B cell (primary cell): ENCODE measurements around the gene EMC6. TPM values are rescaled to one million over a fixed set of nuclear protein-coding genes. Genes with fewer than 3 reads are reported as not detected.
A peak's percentile ranks its signal among the peaks of the same experiment; 100 is the strongest.

Experiments used
- ATAC-seq: fragments of 200-7000 bp; cut with Tn5 transposase; one replicate; pipeline ENCODE4 v1.10.0; 2021; ENCODE audit warnings: low read depth, mild to moderate bottlenecking, moderate number of reproducible peaks, moderate library complexity
- CTCF ChIA-PET: fragments of 350-600 bp; sonication (Branson Sonifier 250); formaldehyde crosslinking; loops from one replicate; lab custom pipeline; 2021; ENCODE audit warnings: antibody characterized with exemption, inconsistent platforms; lab: Charles Lee
- POLR2A ChIA-PET: fragments of 350-600 bp; sonication (Branson Sonifier 250); formaldehyde crosslinking; loops from one replicate; lab custom pipeline; 2021; ENCODE audit warnings: antibody characterized with exemption; lab: Charles Lee
- DNase-seq: peaks from one replicate; pipeline ENCODE4 v3.0.0; 2013
- H2AFZ ChIP-seq: 2 replicates; pipeline ENCODE4 v1.6.1; 2012; ENCODE audit warnings: mild to moderate bottlenecking, low read depth, low read length; ENCODE audit not compliant: insufficient read depth, poor library complexity, severe bottlenecking
- H3K27ac ChIP-seq, 2 donors: 1 replicate in 1 of 2; 2 replicates in 1 of 2; pipeline ENCODE4 v1.5.1; 2012 to 2013; ENCODE audit warnings: low read length in 2 of 2, mild to moderate bottlenecking in 2 of 2, moderate library complexity in 1 of 2
- H3K27me3 ChIP-seq, 4 experiments: fragments of 200-600 bp in 1 of 4; sonication (generic) in 1 of 4; replicated peaks in 1 of 4; 1 replicate in 2 of 4; 2 replicates in 2 of 4; pipeline versions ENCODE4 v1.6.1 to v1.7.0; 2013 to 2016; ENCODE audit warnings: low read length in 3 of 4, mild to moderate bottlenecking in 2 of 4, mixed read lengths in 1 of 4, moderate library complexity in 1 of 4; ENCODE audit not compliant: insufficient read depth in 4 of 4, control insufficient read depth in 3 of 4; ENCODE audit errors: control extremely low read depth in 1 of 4
- H3K36me3 ChIP-seq, 2 experiments: replicated peaks in 1 of 2; 1 replicate in 1 of 2; 2 replicates in 1 of 2; pipeline versions ENCODE4 v1.6.1 to v1.7.1; 2013; ENCODE audit warnings: low read length in 1 of 2; ENCODE audit not compliant: insufficient read depth in 2 of 2, control insufficient read depth in 1 of 2; ENCODE audit errors: control extremely low read depth in 1 of 2, extremely low read depth in 1 of 2
- H3K4me1 ChIP-seq, 2 donors: fragments of 200-600 bp in 1 of 2; sonication (generic) in 1 of 2; 1 replicate in 1 of 2; 2 replicates in 1 of 2; pipeline versions ENCODE4 v1.5.1 to v1.6.1; 2013 to 2017; ENCODE audit warnings: low read length in 2 of 2; ENCODE audit not compliant: control insufficient read depth in 2 of 2, insufficient read depth in 2 of 2
- H3K4me2 ChIP-seq: replicated peaks from 2 replicates; pipeline ENCODE3; 2012; ENCODE audit warnings: mild to moderate bottlenecking, low read depth, low read length; ENCODE audit not compliant: poor library complexity, severe bottlenecking
- H3K4me3 ChIP-seq, 5 experiments: fragments of 200-600 bp in 1 of 5; sonication (generic) in 1 of 5; 1 replicate in 3 of 5; 2 replicates in 2 of 5; pipeline versions ENCODE4 v1.5.1 to v1.7.0; 2011 to 2016; ENCODE audit warnings: low read length in 4 of 5, mild to moderate bottlenecking in 4 of 5, low read depth in 2 of 5, control low read depth in 1 of 5, moderate library complexity in 1 of 5; ENCODE audit not compliant: insufficient read depth in 1 of 5; ENCODE audit errors: control extremely low read depth in 1 of 5, extremely low read depth in 1 of 5
- H3K79me2 ChIP-seq: fragments of 200-600 bp; sonication (generic); one replicate; pipeline ENCODE4 v1.6.0; 2016; ENCODE audit warnings: low read length; ENCODE audit not compliant: control insufficient read depth, insufficient read depth
- H3K9ac ChIP-seq: fragments of 200-600 bp; sonication (generic); 2 replicates; pipeline ENCODE4 v1.6.1; 2017; ENCODE audit warnings: mild to moderate bottlenecking, low read length, moderate library complexity
- H3K9me3 ChIP-seq, 3 donors: one replicate each; pipeline versions ENCODE4 v1.6.1 to v1.7.1; 2013; ENCODE audit warnings: low read length in 2 of 3; ENCODE audit not compliant: control insufficient read depth in 2 of 3, insufficient read depth in 1 of 3; ENCODE audit errors: control extremely low read depth in 1 of 3
- H4K20me1 ChIP-seq: 2 replicates; pipeline ENCODE4 v1.6.0; 2012; ENCODE audit warnings: mild to moderate bottlenecking, low read length; ENCODE audit not compliant: insufficient read depth, control insufficient read depth, poor library complexity, severe bottlenecking
- H3K27ac Mint-ChIP-seq: one replicate; pipeline ENCODE4 v1.8.0; 2021; ENCODE audit warnings: mixed read lengths
- H3K27me3 Mint-ChIP-seq: one replicate; pipeline ENCODE4 v1.8.0; 2021; ENCODE audit warnings: mixed read lengths
- H3K4me1 Mint-ChIP-seq: one replicate; pipeline ENCODE4 v1.8.0; 2021; ENCODE audit warnings: mixed read lengths
- H3K4me3 Mint-ChIP-seq: one replicate; pipeline ENCODE4 v1.8.0; 2021; ENCODE audit warnings: mixed read lengths
- H3K9me3 Mint-ChIP-seq: one replicate; pipeline ENCODE4 v1.8.0; 2022; ENCODE audit warnings: mixed read lengths; ENCODE audit not compliant: insufficient read depth
- EZH2 ChIP-seq: IDR thresholded peaks from 2 replicates; pipeline ENCODE4 v1.6.1; 2012; ENCODE audit warnings: borderline replicate concordance, low read depth, mild to moderate bottlenecking, moderate library complexity, low read length; ENCODE audit not compliant: insufficient read depth, poor library complexity, severe bottlenecking
- WGBS: methylation state at CpG from one replicate; pipeline ENCODE4 v1.1.5; 2013; ENCODE audit warnings: missing lambda C conversion rate; ENCODE audit not compliant: insufficient coverage; 5-methylcytosine and 5-hydroxymethylcytosine counted together
- intact Hi-C: fragments of 100-400 bp; cut with micrococcal nuclease; formaldehyde crosslinking; loops from one replicate; pipeline ENCODE4 v1.10.0; 2022
- polyA plus RNA-seq: library from polyadenylated mRNA; depleted of rRNA; stranded (reverse); fragments of >200 nt; gene quantifications from 2 replicates; pipeline ENCODE4 v1.2.3, GENCODE V29; 2012
- total RNA-seq, 2 donors: library from RNA; stranded (reverse); fragments of 120-200 nt in 1 of 2; gene quantifications; 1 replicate in 1 of 2; 2 replicates in 1 of 2; pipeline versions ENCODE4 v1.2.3 to v1.2.4, GENCODE V29; 2013 to 2022
- TF ChIP-seq, protein P1 (sequence below): fragments of 200-600 bp; IDR thresholded peaks from one replicate; pipeline ENCODE4 v1.8.0; 2022; ENCODE audit warnings: antibody characterized with exemption, mild to moderate bottlenecking

The EMC6 gene
- total and polyA plus RNA-seq, 2 donors (not counting 1 experiment from before 2014, with no cell fraction given) = 21.1 to 23.4 TPM

DNA sequence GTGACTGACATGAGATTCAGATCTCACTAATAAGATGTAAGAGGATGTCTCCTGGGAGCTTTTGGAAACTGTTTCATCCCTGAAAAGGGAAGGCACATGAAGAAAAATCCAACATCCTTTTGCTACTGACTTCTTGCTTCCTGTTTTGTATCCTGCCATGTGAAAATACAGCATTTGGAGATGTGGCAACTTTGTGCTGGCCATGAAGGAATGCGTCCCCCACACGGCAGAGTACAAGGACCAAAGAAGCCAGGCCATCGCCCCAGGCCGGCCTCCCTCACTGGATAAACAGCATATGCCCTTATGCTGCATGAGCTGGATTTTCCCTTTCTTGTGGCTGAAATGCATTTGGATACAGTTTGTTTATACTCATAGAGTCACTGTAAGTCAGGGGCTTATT, 49.6 kb downstream of the EMC6 start:
- Histone ChIP-seq H2AFZ (no peak overlapping the region), H3K27me3 (no peaks in the 10 kb centered on the region), H3K27ac (no peak overlapping the region), H3K36me3 (peaks cover 20 to 57% of the 10 kb centered on the region in 2 experiments), H3K9ac (no peak overlapping the region), H3K79me2 (peaks cover 74% of the 10 kb centered on the region), H4K20me1 (no peaks in the 10 kb centered on the region), H3K4me3 (no peak overlapping the region), H3K4me2 (no peak overlapping the region), H3K4me1 (peaks cover 32 to 43% of the 10 kb centered on the region in 2 donors), H3K9me3 (no peaks in the 10 kb centered on the region)
- no peaks in the 10 kb centered on the region for H3K9me3 Mint-ChIP-seq
- H3K27me3 Mint-ChIP-seq = no peaks in the 10 kb centered on the region
- H3K4me1 Mint-ChIP-seq = peaks cover 51% of the 10 kb centered on the region
- no peak for ATAC-seq
- TF ChIP-seq, protein P1, sequence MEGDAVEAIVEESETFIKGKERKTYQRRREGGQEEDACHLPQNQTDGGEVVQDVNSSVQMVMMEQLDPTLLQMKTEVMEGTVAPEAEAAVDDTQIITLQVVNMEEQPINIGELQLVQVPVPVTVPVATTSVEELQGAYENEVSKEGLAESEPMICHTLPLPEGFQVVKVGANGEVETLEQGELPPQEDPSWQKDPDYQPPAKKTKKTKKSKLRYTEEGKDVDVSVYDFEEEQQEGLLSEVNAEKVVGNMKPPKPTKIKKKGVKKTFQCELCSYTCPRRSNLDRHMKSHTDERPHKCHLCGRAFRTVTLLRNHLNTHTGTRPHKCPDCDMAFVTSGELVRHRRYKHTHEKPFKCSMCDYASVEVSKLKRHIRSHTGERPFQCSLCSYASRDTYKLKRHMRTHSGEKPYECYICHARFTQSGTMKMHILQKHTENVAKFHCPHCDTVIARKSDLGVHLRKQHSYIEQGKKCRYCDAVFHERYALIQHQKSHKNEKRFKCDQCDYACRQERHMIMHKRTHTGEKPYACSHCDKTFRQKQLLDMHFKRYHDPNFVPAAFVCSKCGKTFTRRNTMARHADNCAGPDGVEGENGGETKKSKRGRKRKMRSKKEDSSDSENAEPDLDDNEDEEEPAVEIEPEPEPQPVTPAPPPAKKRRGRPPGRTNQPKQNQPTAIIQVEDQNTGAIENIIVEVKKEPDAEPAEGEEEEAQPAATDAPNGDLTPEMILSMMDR = no peak
- no peak for TF ChIP-seq EZH2
- no peak overlapping the region for H3K4me3 Mint-ChIP-seq
- no peak for DNase-seq
- no CpG with 5 or more reads among the region's 4 CpGs for WGBS
- no peak overlapping the region for H3K27ac Mint-ChIP-seq
- ChIA-PET CTCF (interaction anchor here (1.0 to 1.5 kb wide), 2 partner anchors 11 to 35 kb away, joined by 3 to 9 read pairs; no protein-coding TSS in a partner anchor), POLR2A (no interaction called here)
- intact Hi-C loops = no loop called here

DNA sequence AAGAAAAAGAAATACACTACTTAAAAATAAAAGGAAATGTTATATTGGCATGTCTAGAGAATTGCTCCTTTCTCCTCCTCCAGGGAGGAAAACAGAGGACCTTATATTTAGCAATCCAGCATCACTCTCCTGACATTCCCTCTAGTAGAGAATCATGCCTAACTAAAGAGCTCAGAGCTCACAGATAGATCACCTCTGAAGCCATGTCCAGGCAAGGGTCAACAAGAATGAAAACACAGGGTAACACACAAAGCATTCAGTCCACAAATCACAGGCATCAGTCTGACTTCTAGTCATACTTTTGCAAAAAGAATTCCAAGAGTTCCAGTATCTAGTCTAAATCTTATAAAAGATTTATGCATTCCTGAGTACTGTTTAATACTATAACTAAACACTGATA, 50.7 kb downstream of the EMC6 start:
- peak overlapping the region; percentile 15 for H3K27ac Mint-ChIP-seq
- H3K79me2 ChIP-seq = peaks cover 85% of the 10 kb centered on the region
- H3K36me3 ChIP-seq = peaks cover 20 to 57% of the 10 kb centered on the region in 2 experiments
- peaks cover 51% of the 10 kb centered on the region for H3K4me1 Mint-ChIP-seq
- H3K27ac ChIP-seq = no peak overlapping the region
- intact Hi-C loops = no loop called here
- DNase-seq = no peak
- H2AFZ ChIP-seq = no peak overlapping the region
- peaks cover 32 to 43% of the 10 kb centered on the region in 2 donors for H3K4me1 ChIP-seq
- no peaks in the 10 kb centered on the region for H4K20me1 ChIP-seq
- no peak for ATAC-seq
- H3K27me3 ChIP-seq = no peaks in the 10 kb centered on the region
- no peak overlapping the region for H3K4me3 Mint-ChIP-seq
- H3K9me3 Mint-ChIP-seq = no peaks in the 10 kb centered on the region
- no peak overlapping the region for H3K4me3 ChIP-seq
- H3K4me2 ChIP-seq = no peak overlapping the region
- H3K9me3 ChIP-seq = no peaks in the 10 kb centered on the region
- CTCF ChIA-PET = interaction anchor here (1.1 kb wide), 1 partner anchor 23 kb away, joined by 3 read pairs; the partner anchor contains the start of gene P2RX5
- TF ChIP-seq, protein P1 = no peak
- no peak for TF ChIP-seq EZH2
- H3K9ac ChIP-seq = no peak overlapping the region
- POLR2A ChIA-PET = interaction anchor here (0.7 to 1.6 kb wide), 2 partner anchors 23 to 31 kb away, joined by 3 to 4 read pairs; partner anchors contain the start of gene P2RX5
- no peaks in the 10 kb centered on the region for H3K27me3 Mint-ChIP-seq

Other genes starting within 250 kb of the EMC6 start
- not detected in 2 replicates for gene OR1E2, start 235.0 kb upstream of the EMC6 start, total RNA-seq
- gene OR1E2, start 235.0 kb upstream of the EMC6 start, polyA plus RNA-seq = not detected in 2 replicates
- 0.54 TPM in 1 of 2 replicates, not detected in the other for gene SPATA22, start 197.0 kb upstream of the EMC6 start, total RNA-seq
- 0.43 TPM in 1 of 2 replicates, not detected in the other for gene SPATA22, start 197.0 kb upstream of the EMC6 start, polyA plus RNA-seq
- gene ASPA, start 192.8 kb upstream of the EMC6 start, total RNA-seq = not detected in 2 replicates
- gene ASPA, start 192.8 kb upstream of the EMC6 start, polyA plus RNA-seq = not detected in 2 replicates
- 17.9 and 18.2 TPM in 2 replicates for gene TRPV3, start 111.0 kb upstream of the EMC6 start, total RNA-seq
- gene TRPV3, start 111.0 kb upstream of the EMC6 start, polyA plus RNA-seq = 1.3 and 1.6 TPM in 2 replicates
- 9.3 and 10.2 TPM in 2 replicates for gene TRPV1, start 59.4 kb upstream of the EMC6 start, total RNA-seq
- gene TRPV1, start 59.4 kb upstream of the EMC6 start, polyA plus RNA-seq = 5.0 and 5.7 TPM in 2 replicates
- gene SHPK, start 32.6 kb upstream of the EMC6 start, total RNA-seq = 16.1 and 17.5 TPM in 2 replicates
- 3.8 and 5.9 TPM in 2 replicates for gene SHPK, start 32.6 kb upstream of the EMC6 start, polyA plus RNA-seq
- gene CTNS, start 32.1 kb upstream of the EMC6 start, total RNA-seq = 23.1 and 24.7 TPM in 2 replicates
- gene CTNS, start 32.1 kb upstream of the EMC6 start, polyA plus RNA-seq = 10.2 and 11.6 TPM in 2 replicates
- 17.1 and 17.7 TPM in 2 replicates for gene TAX1BP3, start 234 bp upstream of the EMC6 start, total RNA-seq
- gene TAX1BP3, start 234 bp upstream of the EMC6 start, polyA plus RNA-seq = 14.6 and 22.1 TPM in 2 replicates
- 405 and 410 TPM in 2 replicates for gene P2RX5, start 27.3 kb downstream of the EMC6 start, total RNA-seq
- 436 and 745 TPM in 2 replicates for gene P2RX5, start 27.3 kb downstream of the EMC6 start, polyA plus RNA-seq
- gene HASPIN, start 55.1 kb downstream of the EMC6 start, total RNA-seq = 2.4 and 3.1 TPM in 2 replicates
- gene HASPIN, start 55.1 kb downstream of the EMC6 start, polyA plus RNA-seq = 0.28 and 0.30 TPM in 2 replicates
- gene ITGAE, start 132.4 kb downstream of the EMC6 start, total RNA-seq = 48.2 and 49.8 TPM in 2 replicates
- gene ITGAE, start 132.4 kb downstream of the EMC6 start, polyA plus RNA-seq = 83.7 and 95.6 TPM in 2 replicates
- gene NCBP3, start 177.4 kb downstream of the EMC6 start, total RNA-seq = 70.7 and 71.7 TPM in 2 replicates
- 11.1 and 18.9 TPM in 2 replicates for gene NCBP3, start 177.4 kb downstream of the EMC6 start, polyA plus RNA-seq
- gene CAMKK1, start 224.2 kb downstream of the EMC6 start, total RNA-seq = 35.9 and 37.1 TPM in 2 replicates
- 4.5 and 11.6 TPM in 2 replicates for gene CAMKK1, start 224.2 kb downstream of the EMC6 start, polyA plus RNA-seq
- 84.7 and 86.5 TPM in 2 replicates for gene P2RX1, start 247.7 kb downstream of the EMC6 start, total RNA-seq
- gene P2RX1, start 247.7 kb downstream of the EMC6 start, polyA plus RNA-seq = 25.7 and 37.7 TPM in 2 replicates